Ovary (tissue), 9 donors: ENCODE results near the gene TAF11. TPM values are rescaled to one million over a fixed set of nuclear protein-coding genes. Genes with fewer than 3 reads are reported as not detected.

ENCODE experiments used
- DNase-seq, 5 donors: peaks; one replicate each; pipeline ENCODE4 v3.0.0-alpha.2; 2019 to 2020
- H3K27ac ChIP-seq, 2 donors: fragments of 200-600 bp; one replicate each; pipeline versions ENCODE4 v1.5.1 to v1.8.0; 2019 to 2022
- H3K27me3 ChIP-seq: fragments of 200-600 bp; one replicate; pipeline ENCODE4 v1.8.0; 2022
- H3K36me3 ChIP-seq: fragments of 200-600 bp; sonication (generic); one replicate; pipeline ENCODE4 v1.5.1; 2019
- H3K4me1 ChIP-seq: one replicate; pipeline ENCODE4 v1.8.1; 2013; ENCODE audit warnings: mild to moderate bottlenecking, moderate library complexity; ENCODE audit not compliant: insufficient read depth
- H3K4me3 ChIP-seq: fragments of 200-600 bp; sonication (generic); one replicate; pipeline ENCODE4 v1.5.1; 2017
- H3K9me3 ChIP-seq, 2 donors: fragments of 200-600 bp in 1 of 2; sonication (generic) in 1 of 2; one replicate each; pipeline versions ENCODE4 v1.5.1 to v1.8.1; 2013 to 2019; ENCODE audit warnings: mild to moderate bottlenecking in 1 of 2, moderate library complexity in 1 of 2
- CTCF ChIP-seq, 3 donors: fragments of 450-650 bp in 2 of 3; fragments of 200-600 bp in 1 of 3; IDR thresholded peaks; one replicate each; pipeline versions ENCODE4 v1.5.1 to v1.8.0; 2016 to 2022; ENCODE audit warnings: antibody characterized with exemption in 3 of 3, mild to moderate bottlenecking in 1 of 3
- EP300 ChIP-seq: sonication (generic); formaldehyde crosslinking; IDR thresholded peaks from one replicate; pipeline ENCODE4 v1.6.1; 2017; ENCODE audit warnings: antibody characterized with exemption
- POLR2A ChIP-seq: fragments of 450-650 bp; IDR thresholded peaks from one replicate; pipeline ENCODE4 v1.6.1; 2017; ENCODE audit warnings: antibody characterized with exemption, mild to moderate bottlenecking, moderate library complexity
- WGBS, 3 donors: extraction: QIAGEN DNeasy Blood & Tissue Kit in 1 of 3; methylation state at CpG; one replicate each; pipeline versions ENCODE4 v1.1.5 to v1.1.7; 2013 to 2017; 5-methylcytosine and 5-hydroxymethylcytosine counted together
- intact Hi-C, 4 donors: fragments of 100-400 bp; cut with DNase I; formaldehyde crosslinking; loops; one replicate each; pipeline versions ENCODE4 v1.11.0 to v1.15.1; 2022 to 2023
- polyA plus RNA-seq, 2 donors: library from polyadenylated mRNA; stranded (reverse); fragments of 200-250 nt in 1 of 2; fragments of 350-450 nt in 1 of 2; fragmentation: Illumina TruSeq in 1 of 2; extraction: RNeasy Lipid Tissue Mini Kit (QIAGEN cat#74804) in 1 of 2; gene quantifications; one replicate each; pipeline ENCODE4 v1.2.3, GENCODE V29; 2013 to 2014
- total RNA-seq, 7 donors: library from RNA; depleted of rRNA in 2 of 7; stranded (reverse); fragments of >200 nt in 2 of 7; fragmentation: NEBNext Ultra II Directional in 3 of 7; extraction: Animal tissue kit (Norgen Biotek cat#: 25700) in 3 of 7; gene quantifications; one replicate each; pipeline versions ENCODE4 v1.1.0 to v1.2.4, GENCODE V29; 2016 to 2023
- donor health status: DM: no; HTN: no; CAD: no; lungs with moderate emphysema.
- donor health status: DM: no; HTN: no; CAD: no.
- donor health status: Bipolar disorder and iron deficiency.
- donor health status: DM: yes; HTN: yes; CAD: no.
- donor health status: DM: no; HTN: no; CAD: no.
- donor health status: DM: yes; HTN: yes; CAD: no.

TAF11 gene
- total and polyA plus RNA-seq, 9 donors = 16.0 to 30.8 (median 19.4) TPM

- WGBS, 3 donors = 82 to 84% (median 84%) methylated on average over 4 of the region's 4 CpGs
- Histone ChIP-seq H3K4me1 (no peaks in the 10 kb centered on the region), H3K9me3 (no peaks in the 10 kb centered on the region), H3K27me3 (no peaks in the 10 kb centered on the region), H3K4me3 (no peak overlapping the region), H3K36me3 (no peaks in the 10 kb centered on the region), H3K27ac (no peak overlapping the region)
- no peak for DNase-seq
- intact Hi-C loops = loop anchor here in 1 of 4 donors (10.0 kb wide), 1 partner anchor 285 kb away; the partner anchor contains the start of gene TCP11
- no peak for TF ChIP-seq EP300
- TF ChIP-seq POLR2A = no peak
- TF ChIP-seq CTCF (IDR thresholded peaks at IDR 0.05) = no peak
Observed at GRCh38 chr6:34859951-34860350, 27.9 kb downstream of the TAF11 start.

GRCh38 chr6:34858681-34859080 lies 29.2 kb downstream of the TAF11 start:
- TF ChIP-seq POLR2A (no peak), EP300 (no peak), CTCF (IDR thresholded peaks at IDR 0.05) (no peak)
- Histone ChIP-seq H3K4me3 (no peak overlapping the region), H3K36me3 (no peaks in the 10 kb centered on the region), H3K27ac (no peak overlapping the region), H3K27me3 (no peaks in the 10 kb centered on the region), H3K9me3 (no peaks in the 10 kb centered on the region), H3K4me1 (no peaks in the 10 kb centered on the region)
- WGBS, 3 donors = 85 to 89% (median 88%) methylated on average over 7 of the region's 7 CpGs
- intact Hi-C loops = no loop called here
- no peak for DNase-seq

- no peaks in the 10 kb centered on the region for H3K27me3 ChIP-seq
- H3K36me3 ChIP-seq = no peaks in the 10 kb centered on the region
- H3K9me3 ChIP-seq = no peaks in the 10 kb centered on the region
- no peak for TF ChIP-seq EP300
- TF ChIP-seq POLR2A = no peak
- TF ChIP-seq CTCF (IDR thresholded peaks at IDR 0.05) = no peak
- H3K27ac ChIP-seq = no peak overlapping the region
- intact Hi-C loops = no loop called here
- WGBS, 3 donors = 85 to 88% (median 85%) methylated on average over 7 of the region's 7 CpGs
- H3K4me1 ChIP-seq = no peaks in the 10 kb centered on the region
- no peak for DNase-seq
- H3K4me3 ChIP-seq = no peak overlapping the region
Observed at GRCh38 chr6:34855463-34855862, 32.4 kb downstream of the TAF11 start.

- Histone ChIP-seq H3K9me3 (no peaks in the 10 kb centered on the region), H3K27me3 (no peaks in the 10 kb centered on the region), H3K4me1 (no peaks in the 10 kb centered on the region), H3K4me3 (no peak overlapping the region), H3K27ac (no peak overlapping the region), H3K36me3 (no peaks in the 10 kb centered on the region)
- WGBS, 3 donors = 91 to 95% (median 93%) methylated on average over 4 of the region's 4 CpGs
- no peak for DNase-seq
- intact Hi-C loops = no loop called here
- TF ChIP-seq CTCF (IDR thresholded peaks at IDR 0.05) = no peak
- no peak for TF ChIP-seq EP300
- no peak for TF ChIP-seq POLR2A
Observed at GRCh38 chr6:34852406-34853085, 35.3 kb downstream of the TAF11 start.
